Tibial artery (tissue), 4 donors: ENCODE measurements around the gene SLX9.

Experiments
- DNase-seq, 2 donors: peaks; one replicate each; pipeline ENCODE4 v3.0.0-alpha.2; 2019
- H3K27ac ChIP-seq, 2 donors: fragments of 200-600 bp; sonication (generic) in 1 of 2; 1 replicate in 1 of 2; 2 replicates in 1 of 2; pipeline ENCODE4 v1.5.1; 2018 to 2019; ENCODE audit warnings: mild to moderate bottlenecking in 1 of 2
- H3K27me3 ChIP-seq, 2 donors: fragments of 200-600 bp; sonication (generic) in 1 of 2; one replicate each; pipeline versions ENCODE4 v1.5.1 to v1.6.0; 2016 to 2019
- H3K36me3 ChIP-seq, 3 donors: fragments of 200-600 bp; sonication (generic) in 2 of 3; one replicate each; pipeline ENCODE4 v1.5.1; 2016 to 2019; ENCODE audit warnings: mild to moderate bottlenecking in 2 of 3
- H3K4me1 ChIP-seq, 4 donors: fragments of 200-600 bp; sonication (generic) in 2 of 4; 1 replicate in 3 of 4; 2 replicates in 1 of 4; pipeline ENCODE4 v1.5.1; 2016 to 2019
- H3K4me3 ChIP-seq, 2 donors: fragments of 200-600 bp; sonication (generic) in 1 of 2; 1 replicate in 1 of 2; 2 replicates in 1 of 2; pipeline ENCODE4 v1.5.1; 2018 to 2019; ENCODE audit warnings: mild to moderate bottlenecking in 2 of 2
- H3K9me3 ChIP-seq, 3 donors: fragments of 200-600 bp; sonication (generic) in 1 of 3; one replicate each; pipeline ENCODE4 v1.5.1; 2016 to 2019
- CTCF ChIP-seq, 2 experiments: fragments of 200-600 bp in 1 of 2; fragments of 450-650 bp in 1 of 2; IDR thresholded peaks; one replicate each; pipeline ENCODE4 v1.5.1; 2017 to 2019; ENCODE audit warnings: antibody characterized with exemption in 2 of 2, mild to moderate bottlenecking in 1 of 2, moderate library complexity in 1 of 2
- intact Hi-C: fragments of 100-400 bp; cut with DNase I; formaldehyde crosslinking; loops from one replicate; pipeline ENCODE4 v1.15.0; 2023; ENCODE audit warnings: low total_unique reads

The SLX9 gene

DNA sequence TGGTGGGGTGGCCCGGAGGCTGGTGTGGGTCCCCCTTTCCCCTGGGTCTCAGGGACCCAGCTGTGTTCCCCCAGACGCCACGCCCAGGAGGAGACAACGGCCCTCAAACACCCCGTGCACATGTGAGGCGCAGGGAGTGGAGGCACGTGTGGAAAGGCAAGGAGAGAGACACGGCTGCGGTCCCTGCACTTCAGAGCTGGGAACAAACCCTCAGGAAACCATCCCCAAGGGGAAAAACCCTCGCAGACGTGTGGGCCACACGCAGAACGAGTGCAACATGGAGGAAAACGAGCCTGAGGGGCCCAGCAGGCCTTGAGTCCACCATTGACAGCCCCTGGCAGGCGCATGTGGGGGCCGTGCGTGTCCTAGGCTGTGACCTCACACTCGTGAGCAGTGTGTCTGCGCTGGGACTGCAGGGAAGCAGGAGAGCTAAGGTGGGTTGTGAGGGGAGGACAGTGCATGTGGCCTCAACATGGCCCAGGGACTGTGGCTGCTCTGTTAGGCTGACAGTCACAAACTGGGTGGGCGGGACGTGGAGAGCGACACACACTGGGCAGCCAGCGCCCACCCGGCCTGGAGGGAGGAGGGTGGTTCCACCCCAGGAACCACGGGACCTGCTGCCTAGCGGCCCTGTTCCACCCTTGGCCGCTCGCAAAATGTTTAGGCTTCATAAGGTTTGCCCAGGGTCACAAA, 39.1 kb upstream of the SLX9 start:
- Histone ChIP-seq H3K4me1 (peaks cover 0 to 7% (median 0%) of the 10 kb centered on the region in 4 donors), H3K27me3 (peaks cover 0 to 17% of the 10 kb centered on the region in 2 donors), H3K9me3 (no peaks in the 10 kb centered on the region), H3K4me3 (no peak overlapping the region), H3K36me3 (no peaks in the 10 kb centered on the region), H3K27ac (no peak overlapping the region)
- no peak for DNase-seq
- intact Hi-C loops: no loop called here
- TF ChIP-seq CTCF (IDR thresholded peaks at IDR 0.05): no peak

DNA sequence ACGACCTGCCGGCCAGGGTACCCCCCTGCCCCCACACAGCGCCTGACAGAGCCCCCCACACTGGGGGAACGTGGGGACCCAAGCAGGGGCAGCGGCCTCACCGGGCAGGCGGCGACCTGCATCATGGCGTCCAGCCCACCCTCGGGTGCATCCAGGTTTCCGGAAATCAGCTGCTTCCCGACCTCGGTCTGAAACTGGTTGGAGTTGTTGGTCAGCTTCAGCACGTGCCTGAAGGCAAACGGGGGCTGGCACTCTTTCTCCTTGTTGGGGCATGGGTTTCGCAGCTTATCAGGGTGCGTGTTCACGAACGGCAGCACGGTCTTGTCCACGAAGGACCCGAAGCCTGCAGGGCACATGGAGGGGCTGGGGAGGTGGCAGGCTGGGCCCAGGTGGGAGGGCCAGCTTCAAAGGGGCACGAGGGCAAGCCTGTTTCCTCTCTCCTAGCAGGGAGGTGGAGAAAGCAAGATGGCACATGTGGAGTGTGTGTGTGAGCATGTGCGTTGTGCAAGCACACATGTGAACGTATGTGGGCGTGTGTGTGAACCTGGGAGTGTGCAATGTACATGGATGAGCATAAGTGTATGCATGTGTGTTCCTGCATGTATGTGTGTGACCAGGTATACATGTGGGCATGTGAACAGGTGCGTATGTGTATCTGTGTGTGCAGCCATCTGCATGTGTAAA, 38.3 kb upstream of the SLX9 start:
- Histone ChIP-seq H3K27me3 (peaks cover 0 to 17% of the 10 kb centered on the region in 2 donors), H3K9me3 (no peaks in the 10 kb centered on the region), H3K27ac (no peak overlapping the region), H3K36me3 (no peaks in the 10 kb centered on the region), H3K4me1 (peaks cover 0 to 7% (median 0%) of the 10 kb centered on the region in 4 donors), H3K4me3 (no peak overlapping the region)
- no peak for DNase-seq
- TF ChIP-seq CTCF (IDR thresholded peaks at IDR 0.05): no peak
- intact Hi-C loops: no loop called here

DNA sequence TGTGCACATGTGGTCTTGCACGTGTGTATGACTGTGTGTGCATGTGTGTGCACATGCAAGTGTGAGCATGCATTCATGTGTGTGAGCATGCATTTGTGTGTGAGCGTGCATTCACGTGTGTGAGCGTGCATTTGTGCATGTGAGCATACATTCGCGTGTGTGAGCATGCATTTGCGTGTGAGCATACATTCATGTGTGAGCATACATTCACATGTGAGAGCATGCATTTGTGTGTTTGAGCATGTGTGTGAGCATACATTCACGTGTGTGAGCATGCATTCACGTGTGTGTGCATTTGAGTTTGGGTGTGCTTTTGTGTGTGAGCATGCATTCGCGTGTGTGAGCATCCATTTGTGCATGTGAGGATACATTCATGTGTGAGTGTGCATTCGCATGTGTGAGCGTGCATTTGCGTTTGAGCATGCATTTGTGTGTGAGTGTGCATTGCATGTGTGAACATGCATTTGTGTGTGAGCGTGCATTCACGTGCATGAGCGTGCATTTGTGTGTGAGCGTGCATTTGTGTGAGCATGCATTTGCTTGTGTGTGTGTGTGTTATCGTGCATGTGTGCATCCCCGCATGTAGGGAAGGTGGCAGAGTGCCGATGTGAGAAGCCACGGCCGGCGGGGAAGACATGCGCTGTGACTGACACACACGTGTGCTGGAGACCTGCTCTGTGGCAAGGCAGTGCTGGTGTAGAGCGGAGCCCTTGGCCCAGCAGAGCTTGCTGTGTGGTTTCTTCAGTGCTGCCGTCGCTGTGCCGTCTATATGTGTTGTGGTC, 37.4 kb upstream of the SLX9 start:
- intact Hi-C loops: no loop called here
- TF ChIP-seq CTCF (IDR thresholded peaks at IDR 0.05): no peak
- no peak for DNase-seq

DNA sequence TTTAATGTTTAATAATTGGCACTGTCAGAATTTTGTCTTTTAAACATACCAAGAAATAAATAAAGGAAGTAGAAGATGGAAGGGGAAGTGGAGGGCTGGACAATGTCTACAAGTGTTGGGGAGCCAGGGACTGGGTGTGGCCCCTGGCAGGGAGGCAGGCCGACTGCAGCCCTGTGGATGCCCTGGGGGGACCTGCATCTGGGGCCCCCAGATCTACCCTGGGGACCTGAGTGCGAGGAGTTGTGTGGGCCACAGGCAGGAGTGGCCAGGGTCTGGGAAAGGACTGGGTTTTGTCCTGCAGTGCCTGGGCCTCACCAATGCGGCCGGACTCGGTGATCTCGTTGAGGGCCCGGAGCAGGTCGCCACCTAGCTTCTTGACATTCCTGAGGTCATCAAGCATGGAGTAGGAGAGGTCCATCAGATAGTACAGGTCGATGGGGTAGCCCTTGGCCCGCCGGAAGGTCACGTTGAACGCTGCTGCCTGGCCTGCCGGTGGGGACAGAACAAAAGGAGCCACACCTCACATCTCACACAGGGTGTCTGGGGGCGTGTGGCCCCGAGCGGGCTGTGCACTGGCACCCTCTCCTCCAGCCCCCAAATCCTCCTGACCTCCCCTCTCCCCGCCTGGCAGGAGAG, 36.7 kb upstream of the SLX9 start:
- no peaks in the 10 kb centered on the region for H3K9me3 ChIP-seq
- intact Hi-C loops: no loop called here
- no peak for TF ChIP-seq CTCF (IDR thresholded peaks at IDR 0.05)
- peaks cover 0 to 18% (median 9%) of the 10 kb centered on the region in 4 donors for H3K4me1 ChIP-seq
- no peaks in the 10 kb centered on the region for H3K36me3 ChIP-seq
- peaks cover 0 to 17% of the 10 kb centered on the region in 2 donors for H3K27me3 ChIP-seq
- H3K4me3 ChIP-seq: no peak overlapping the region
- no peak for DNase-seq
- no peak overlapping the region for H3K27ac ChIP-seq

More for the DNA sequence above, 37.4 kb upstream of the SLX9 start:
- H3K36me3 ChIP-seq: no peaks in the 10 kb centered on the region
- peaks cover 0 to 17% of the 10 kb centered on the region in 2 donors for H3K27me3 ChIP-seq
- H3K9me3 ChIP-seq: no peaks in the 10 kb centered on the region
- peaks cover 0 to 12% (median 2%) of the 10 kb centered on the region in 4 donors for H3K4me1 ChIP-seq
- no peak overlapping the region for H3K27ac ChIP-seq
- no peak overlapping the region for H3K4me3 ChIP-seq

DNA sequence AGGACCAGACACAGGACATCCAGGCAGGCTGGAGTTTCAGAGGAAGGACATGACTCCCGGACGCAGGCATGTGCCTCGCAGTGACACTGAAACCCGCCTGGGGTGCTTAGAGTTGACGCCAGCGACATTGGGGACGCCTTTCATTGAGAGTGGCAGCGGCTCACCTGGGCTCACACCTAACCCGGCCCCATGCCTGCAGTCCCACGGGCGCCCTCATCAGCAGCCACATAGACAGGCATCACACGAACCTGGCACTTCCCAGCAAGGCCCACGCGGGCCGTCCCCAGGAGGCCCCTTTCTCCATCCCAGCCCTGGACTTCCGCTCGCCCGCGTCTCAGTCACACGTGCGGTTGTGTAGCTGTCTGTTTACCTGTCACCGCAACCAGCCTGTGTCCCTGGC, 36.1 kb upstream of the SLX9 start:
- peaks cover 0 to 22% (median 14%) of the 10 kb centered on the region in 4 donors for H3K4me1 ChIP-seq
- no peak for DNase-seq
- no peak overlapping the region for H3K27ac ChIP-seq
- intact Hi-C loops: no loop called here
- H3K27me3 ChIP-seq: peaks cover 0 to 17% of the 10 kb centered on the region in 2 donors
- H3K4me3 ChIP-seq: no peak overlapping the region
- no peaks in the 10 kb centered on the region for H3K36me3 ChIP-seq
- TF ChIP-seq CTCF (IDR thresholded peaks at IDR 0.05): no peak
- no peaks in the 10 kb centered on the region for H3K9me3 ChIP-seq
